ENCODE data around the gene FBXL16. TPM values are rescaled to one million over a fixed set of nuclear protein-coding genes. Genes with fewer than 3 reads are reported as not detected.
A peak's percentile ranks its signal among the peaks of the same experiment; 100 is the strongest.

The FBXL16 gene
- total RNA-seq, 1 donor from 2014 or later: 85.1 TPM

- Mint-ChIP-seq H3K36me3 (ENCODE audit: unreplicated experiment) (no peaks in the 10 kb centered on the region), H3K27ac (ENCODE audit: unreplicated experiment) (peak overlapping the region; percentile 85), H3K4me3 (ENCODE audit: unreplicated experiment) (peak overlapping the region; percentile 85), H3K27me3 (ENCODE audit: unreplicated experiment) (peaks cover 25% of the 10 kb centered on the region), H3K4me1 (ENCODE audit: low read depth, unreplicated experiment) (peaks cover 19% of the 10 kb centered on the region), H3K9me3 (ENCODE audit: unreplicated experiment) (peaks cover 20% of the 10 kb centered on the region)
- TF ChIP-seq CTCF (IDR thresholded peaks at IDR 0.05; ENCODE audit: partially characterized antibody, unreplicated experiment): no peak
- peak; percentile 79 for DNase-seq
Observed at GRCh38 chr16:716200-716568, 10.6 kb upstream of the FBXL16 start.

GRCh38 chr16:715477-716199 lies 10.0 kb upstream of the FBXL16 start:
- peak; percentile 11 for TF ChIP-seq CTCF (IDR thresholded peaks at IDR 0.05; ENCODE audit: partially characterized antibody, unreplicated experiment)
- Mint-ChIP-seq H3K36me3 (ENCODE audit: unreplicated experiment) (no peaks in the 10 kb centered on the region), H3K9me3 (ENCODE audit: unreplicated experiment) (peaks cover 20% of the 10 kb centered on the region), H3K27me3 (ENCODE audit: unreplicated experiment) (peaks cover 25% of the 10 kb centered on the region), H3K4me1 (ENCODE audit: low read depth, unreplicated experiment) (peaks cover 20% of the 10 kb centered on the region), H3K27ac (ENCODE audit: unreplicated experiment) (peak overlapping the region; percentile 85), H3K4me3 (ENCODE audit: unreplicated experiment) (peak overlapping the region; percentile 85)
- peak; percentile 72 for DNase-seq

GRCh38 chr16:714558-715476 lies 9.2 kb upstream of the FBXL16 start, which contains the start of gene METRN:
TSS of gene METRN (plus strand) at chr16:715118. CDS start at chr16:715290, 172 bp downstream.
- H3K36me3 Mint-ChIP-seq (ENCODE audit: unreplicated experiment): no peaks in the 10 kb centered on the region
- peak within 1 kb of the TSS; percentile 85 for H3K4me3 Mint-ChIP-seq (ENCODE audit: unreplicated experiment)
- TF ChIP-seq CTCF (IDR thresholded peaks at IDR 0.05; ENCODE audit: partially characterized antibody, unreplicated experiment): no peak
- H3K27ac Mint-ChIP-seq (ENCODE audit: unreplicated experiment): peak within 1 kb of the TSS; percentile 85
- H3K27me3 Mint-ChIP-seq (ENCODE audit: unreplicated experiment): peaks cover 19% of the 10 kb centered on the region
- peaks cover 19% of the 10 kb centered on the region for H3K4me1 Mint-ChIP-seq (ENCODE audit: low read depth, unreplicated experiment)
- DNase-seq: peak; percentile 98
- peaks cover 17% of the 10 kb centered on the region for H3K9me3 Mint-ChIP-seq (ENCODE audit: unreplicated experiment)

GRCh38 chr16:714079-714478 lies 8.5 kb upstream of the FBXL16 start:
- Mint-ChIP-seq H3K36me3 (ENCODE audit: unreplicated experiment) (no peaks in the 10 kb centered on the region), H3K27ac (ENCODE audit: unreplicated experiment) (peak overlapping the region; percentile 76), H3K9me3 (ENCODE audit: unreplicated experiment) (peaks cover 13% of the 10 kb centered on the region), H3K27me3 (ENCODE audit: unreplicated experiment) (peaks cover 18% of the 10 kb centered on the region), H3K4me3 (ENCODE audit: unreplicated experiment) (peak overlapping the region; percentile 59), H3K4me1 (ENCODE audit: low read depth, unreplicated experiment) (peaks cover 19% of the 10 kb centered on the region)
- no peak for TF ChIP-seq CTCF (IDR thresholded peaks at IDR 0.05; ENCODE audit: partially characterized antibody, unreplicated experiment)
- DNase-seq: no peak
